Inflammatory macrophage (primary cell): ENCODE data around the gene C2CD3.
A peak's percentile ranks its signal among the peaks of the same experiment; 100 is the strongest.
"Not testable (repeated sequence)": the region's sequence is repeated elsewhere in the genome, so short reads cannot be mapped to it uniquely, and the experiment has no call there.

ENCODE experiments used
- DNase-seq, 2 donors: peaks; one replicate each; pipeline ENCODE4 v3.0.0-alpha.2; 2020 to 2022

C2CD3 gene

GRCh38 chr11:74004046-74004695 lies 166.6 kb downstream of the C2CD3 start:
- no peak for DNase-seq

GRCh38 chr11:74002832-74003231 lies 168.0 kb downstream of the C2CD3 start:
- no peak for DNase-seq

- no peak for DNase-seq
These were observed 168.9 kb downstream of the C2CD3 start for GRCh38 chr11:74001822-74002286.

GRCh38 chr11:74000307-74001133 lies 170.3 kb downstream of the C2CD3 start:
- DNase-seq, result no peak

- no peak for DNase-seq
These were observed 171.1 kb downstream of the C2CD3 start for GRCh38 chr11:73999581-74000306.

- DNase-seq, result no peak
These were observed 171.8 kb downstream of the C2CD3 start for GRCh38 chr11:73998846-73999575.

- no peak for DNase-seq
These were observed 173.6 kb downstream of the C2CD3 start for GRCh38 chr11:73997120-73997770.

GRCh38 chr11:73996161-73996747 lies 174.5 kb downstream of the C2CD3 start:
- no peak for DNase-seq

GRCh38 chr11:73995731-73996130 lies 175.1 kb downstream of the C2CD3 start:
- DNase-seq, result no peak

GRCh38 chr11:73995247-73995646 lies 175.6 kb downstream of the C2CD3 start:
- DNase-seq, result peak; percentile 80 to 91

GRCh38 chr11:73991471-73992006 lies 179.3 kb downstream of the C2CD3 start:
- no peak for DNase-seq

- DNase-seq, result no peak
These were observed 180.1 kb downstream of the C2CD3 start for GRCh38 chr11:73990730-73991129.

- DNase-seq, result peak in 1 of 2 donors; percentile 50
These were observed 181.6 kb downstream of the C2CD3 start for GRCh38 chr11:73989156-73989555.

- no peak for DNase-seq
These were observed 182.6 kb downstream of the C2CD3 start for GRCh38 chr11:73988227-73988626.

GRCh38 chr11:73985661-73986060 lies 185.1 kb downstream of the C2CD3 start:
- DNase-seq, result not testable (repeated sequence)

- peak in 1 of 2 donors; percentile 27 for DNase-seq
These were observed 186.9 kb downstream of the C2CD3 start for GRCh38 chr11:73983741-73984538.

GRCh38 chr11:73982990-73983740 lies 187.6 kb downstream of the C2CD3 start:
- DNase-seq, result peak; percentile 98

GRCh38 chr11:73982595-73982989 lies 188.2 kb downstream of the C2CD3 start, which contains the start of gene UCP2:
TSS of gene UCP2 (minus strand) at chr11:73982843. CDS start at chr11:73978378, 4,465 bp downstream.
- peak; percentile 88 to 92 for DNase-seq

- DNase-seq, result no peak
These were observed 189.6 kb downstream of the C2CD3 start for GRCh38 chr11:73981051-73981805.
